Fibroblast of mammary gland (primary cell): ENCODE results near the gene STX8.
"Not testable (repeated sequence)": the region's sequence is repeated elsewhere in the genome, so short reads cannot be mapped to it uniquely, and the experiment has no call there.

Experiments
- DNase-seq: peaks from one replicate; pipeline ENCODE4 v3.0.0-alpha.2; 2010; ENCODE audit warnings: low read depth
- H3K4me3 ChIP-seq: 2 replicates; pipeline ENCODE4 v1.5.1; 2011; ENCODE audit warnings: low read depth, mild to moderate bottlenecking, low read length, moderate library complexity; ENCODE audit not compliant: control insufficient read depth
- CTCF ChIP-seq: conservative IDR thresholded peaks from 2 replicates; pipeline ENCODE4 v1.5.1; 2011; ENCODE audit warnings: low read depth, low read length, inconsistent platforms; ENCODE audit not compliant: control insufficient read depth, insufficient read depth

STX8 gene

GRCh38 chr17:9554715-9555114 lies 20.9 kb downstream of the STX8 start:
- H3K4me3 ChIP-seq, result not testable (repeated sequence)
- DNase-seq, result peak; percentile 56
- peak; percentile 51 for TF ChIP-seq CTCF

- DNase-seq, result no peak
- H3K4me3 ChIP-seq, result no peak overlapping the region
- no peak for TF ChIP-seq CTCF
Observed at GRCh38 chr17:9553596-9553995, 22.0 kb downstream of the STX8 start.

DNA sequence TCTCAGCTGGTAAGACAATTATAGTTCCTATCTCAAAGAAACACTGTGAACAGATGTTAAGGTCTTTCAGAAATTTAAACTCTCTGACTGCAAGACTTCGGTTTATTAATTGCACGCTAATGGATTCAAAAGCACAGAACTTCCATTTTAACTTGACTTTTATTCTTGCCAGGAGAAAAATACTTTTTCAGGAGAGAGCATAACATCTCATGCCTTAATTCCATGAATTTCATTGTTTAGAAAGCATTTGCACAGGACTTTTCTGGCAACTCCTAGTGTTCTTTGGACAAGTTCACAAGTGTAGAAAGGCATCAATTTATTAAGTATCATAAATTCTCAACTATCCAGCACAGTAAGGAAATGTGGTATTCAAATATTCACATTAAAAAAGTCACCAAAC lies 22.4 kb downstream of the STX8 start:
- no peak for DNase-seq
- H3K4me3 ChIP-seq, result no peak overlapping the region
- no peak for TF ChIP-seq CTCF

DNA sequence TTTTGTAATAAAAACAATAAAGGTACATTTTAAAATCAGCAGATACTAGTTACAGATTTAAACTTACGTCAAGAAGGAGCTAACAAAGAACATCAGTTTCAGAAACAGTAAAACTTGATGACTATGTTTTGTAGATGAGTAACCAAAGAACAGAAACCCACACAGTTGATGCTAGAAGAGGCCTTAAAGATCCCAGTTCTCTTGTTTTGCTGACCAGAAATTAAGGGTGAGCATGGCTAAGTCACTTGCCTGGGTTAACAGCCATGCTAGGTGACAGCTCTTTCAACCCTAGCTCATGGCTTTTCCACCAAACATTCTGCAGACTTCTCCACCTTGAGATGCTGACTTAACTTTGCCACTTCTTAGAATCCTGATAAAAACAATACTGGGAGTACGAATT lies 26.4 kb downstream of the STX8 start:
- TF ChIP-seq CTCF, result no peak
- no peak for DNase-seq
- H3K4me3 ChIP-seq, result no peak overlapping the region

DNA sequence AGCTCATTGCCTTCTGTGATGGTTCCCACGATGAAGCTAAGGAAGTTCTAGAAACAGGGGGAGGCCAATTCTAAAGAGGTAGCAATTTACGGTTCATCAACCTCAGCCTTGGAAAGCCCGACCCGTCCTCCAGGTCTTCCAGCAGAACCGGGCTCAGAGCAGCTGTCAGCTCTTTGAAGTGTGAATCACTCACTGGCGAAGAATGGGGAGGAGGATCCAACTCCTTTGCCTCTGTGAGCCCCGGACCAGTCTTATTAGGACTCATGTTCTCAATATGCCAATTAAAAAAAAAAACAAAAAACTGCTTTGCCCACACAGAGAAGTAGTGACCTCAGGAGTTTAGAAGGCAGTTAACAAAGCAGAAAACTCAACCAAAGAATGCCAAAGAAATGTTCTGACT lies 31.4 kb downstream of the STX8 start:
- no peak for TF ChIP-seq CTCF
- DNase-seq, result no peak
- H3K4me3 ChIP-seq, result no peak overlapping the region

DNA sequence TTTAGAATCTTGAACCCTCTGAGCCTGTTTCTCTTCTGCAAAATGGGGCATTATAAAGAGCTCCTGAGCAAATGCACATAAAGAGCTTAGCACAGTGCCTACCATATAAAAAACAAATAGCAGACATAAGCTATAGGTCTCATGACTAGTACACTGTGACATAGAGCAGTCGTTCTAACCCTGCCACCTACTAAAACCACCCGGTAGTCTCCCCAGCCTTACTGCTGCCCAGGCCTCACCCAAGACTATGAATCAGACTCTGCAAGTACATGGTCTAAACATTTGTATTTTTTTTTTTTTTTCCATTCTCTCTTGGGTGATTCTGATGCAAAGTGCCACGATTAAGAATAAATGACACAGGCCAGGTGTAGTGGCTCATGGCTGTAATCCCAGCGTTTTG lies 33.9 kb downstream of the STX8 start:
- H3K4me3 ChIP-seq, result no peak overlapping the region
- DNase-seq, result no peak
- no peak for TF ChIP-seq CTCF

DNA sequence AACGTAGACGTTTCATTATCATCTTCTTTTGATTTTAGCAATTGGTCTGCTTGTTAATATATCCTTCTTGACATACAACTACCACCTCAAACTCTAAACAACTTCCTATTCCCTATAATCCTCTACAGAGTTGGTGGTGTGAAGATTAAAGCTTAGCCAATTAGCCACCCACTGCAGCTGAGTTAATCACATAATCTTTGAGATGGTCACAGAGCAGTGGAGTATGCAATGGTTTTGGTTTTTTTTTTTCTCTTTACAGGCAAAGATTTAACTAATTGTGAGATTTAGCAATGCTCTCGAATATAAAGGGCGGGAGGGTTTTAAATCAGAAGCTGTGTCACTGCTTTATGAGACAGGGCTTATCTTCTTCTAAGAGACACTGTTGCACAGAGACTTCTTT lies 37.0 kb downstream of the STX8 start:
- no peak overlapping the region for H3K4me3 ChIP-seq
- DNase-seq, result no peak
- no peak for TF ChIP-seq CTCF
